Measurements from ENCODE around the gene FOXO1. TPM values are rescaled to one million over a fixed set of nuclear protein-coding genes. Genes with fewer than 3 reads are reported as not detected.

The FOXO1 gene
- total and polyA plus RNA-seq, 2 of the 13 experiments (the other 11 are each of a cell fraction or from before 2014, with no cell fraction given), result 8.1 to 13.1 TPM

GRCh38 chr13:40536443-40537113 lies 129.9 kb downstream of the FOXO1 start (continued):
- TF ChIP-seq TERF1 (CRISPR knock-in tag; IDR thresholded peaks at IDR 0.05) (no peak), ESRRA (CRISPR knock-in tag; IDR thresholded peaks at IDR 0.05; ENCODE audit: low read depth) (peak; percentile 89), KIAA2018 (CRISPR knock-in tag; IDR thresholded peaks at IDR 0.05; ENCODE audit: borderline replicate concordance) (no peak; the same call in 1 of the 2 replicates), ZNF354B (CRISPR knock-in tag; IDR thresholded peaks at IDR 0.05) (no peak), ZNF605 (CRISPR knock-in tag; IDR thresholded peaks at IDR 0.05) (0 out of 2 replicates have a peak, but pooled peaks have one; percentile 19), CAMTA2 (CRISPR knock-in tag; IDR thresholded peaks at IDR 0.05; ENCODE audit: borderline replicate concordance) (no peak), ZNF563 (CRISPR knock-in tag; IDR thresholded peaks at IDR 0.05) (no peak), ZNF879 (CRISPR knock-in tag; IDR thresholded peaks at IDR 0.05) (0 out of 2 replicates have a peak, but pooled peaks have one; percentile 36), ZSCAN31 (CRISPR knock-in tag; IDR thresholded peaks at IDR 0.05; ENCODE audit: low read depth) (no peak), ZNF317 (CRISPR knock-in tag; IDR thresholded peaks at IDR 0.05) (peak; percentile 72; the same call in 1 of the 2 replicates), HOXD1 (CRISPR knock-in tag; IDR thresholded peaks at IDR 0.05) (no peak; the same call in 1 of the 2 replicates), AHDC1 (CRISPR knock-in tag; IDR thresholded peaks at IDR 0.05; ENCODE audit: borderline replicate concordance) (peak; percentile 78; the same call in 1 of the 2 replicates), ATM (IDR thresholded peaks at IDR 0.05; ENCODE audit: borderline replicate concordance) (no peak)
